HUES6 (cell line): ENCODE measurements around the gene CBX4.

Source experiments
- H3K27ac ChIP-seq: 2 replicates; pipeline ENCODE4 v1.7.0; 2013; ENCODE audit warnings: low read depth, mild to moderate bottlenecking, low read length, inconsistent platforms
- H3K27me3 ChIP-seq: 2 replicates; pipeline ENCODE4 v1.6.1; 2013; ENCODE audit warnings: low read length; ENCODE audit not compliant: control insufficient read depth, insufficient read depth
- H3K36me3 ChIP-seq: 2 replicates; pipeline ENCODE4 v1.6.1; 2013; ENCODE audit warnings: low read length; ENCODE audit not compliant: control insufficient read depth, insufficient read depth
- H3K4me1 ChIP-seq: 2 replicates; pipeline ENCODE4 v1.6.1; 2013; ENCODE audit warnings: low read length; ENCODE audit not compliant: control insufficient read depth, insufficient read depth
- H3K4me3 ChIP-seq: 2 replicates; pipeline ENCODE4 v1.5.1; 2013; ENCODE audit warnings: low read depth, low read length
- H3K9ac ChIP-seq: one replicate; pipeline ENCODE4 v1.6.1; 2013; ENCODE audit warnings: mild to moderate bottlenecking, low read length
- H3K9me3 ChIP-seq: 2 replicates; pipeline ENCODE4 v1.6.1; 2013; ENCODE audit warnings: low read depth, low read length; ENCODE audit not compliant: control insufficient read depth, insufficient read depth

The CBX4 gene

DNA sequence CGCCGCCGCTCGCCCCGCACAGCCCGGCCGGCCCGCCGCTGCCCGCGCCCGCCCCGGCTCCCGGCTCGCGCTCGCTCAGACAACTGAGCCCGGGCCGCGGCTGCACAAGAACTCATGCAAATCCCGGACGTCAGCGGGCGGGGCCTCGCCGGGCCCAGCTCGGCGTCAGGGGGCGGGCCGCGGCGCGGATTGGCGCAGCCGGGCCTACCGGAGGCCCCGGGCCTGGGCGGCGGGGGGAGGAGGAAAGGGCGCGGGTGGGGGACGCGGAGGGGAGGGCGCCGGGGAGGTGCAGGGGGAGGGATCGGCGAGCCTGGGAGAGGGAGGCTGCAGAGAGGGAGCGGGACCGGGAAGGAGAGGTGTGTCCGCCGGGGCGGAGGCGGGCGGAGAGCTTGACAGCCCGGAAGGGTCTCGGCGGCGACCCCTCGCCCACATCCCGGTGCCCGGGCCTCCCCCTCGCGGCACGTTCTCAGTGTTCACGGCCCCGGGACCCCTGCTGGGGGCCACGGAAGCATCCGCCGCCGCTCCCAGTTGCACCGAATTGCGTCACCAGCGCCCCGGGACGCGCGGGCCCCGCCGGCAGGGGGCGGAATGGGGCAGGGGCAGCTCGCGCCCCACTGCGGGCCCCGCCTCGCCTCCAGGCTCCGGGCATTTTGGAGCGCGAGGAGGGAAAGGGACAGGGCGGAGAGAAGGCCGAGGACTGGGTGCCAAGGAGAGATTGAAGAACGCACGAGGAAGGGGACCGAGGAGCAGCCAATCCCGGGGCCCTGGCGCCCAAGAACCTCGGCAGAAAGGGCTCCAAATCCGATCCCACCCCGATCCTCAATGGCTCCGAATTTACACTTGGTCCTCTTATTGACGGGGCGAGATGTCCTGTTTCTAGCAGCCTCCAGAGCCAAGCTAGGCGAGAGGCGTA lies at the start of gene CBX4:
CBX4 (minus strand) TSS at position 85 of the 913 bp plus-strand sequence. CDS start 189 bp downstream, outside the sequence.
- peak within 1 kb of the TSS; percentile 78 for H3K4me3 ChIP-seq
- H3K27me3 ChIP-seq, result peaks cover 91% of the 10 kb centered on the region
- no peaks in the 10 kb centered on the region for H3K36me3 ChIP-seq
- peak within 1 kb of the TSS; percentile 25 for H3K9ac ChIP-seq
- H3K27ac ChIP-seq, result no peak within 1 kb of the TSS
- H3K4me1 ChIP-seq, result peaks cover 47% of the 10 kb centered on the region
- 0 out of 2 replicates have a peak, but pooled peaks cover 3% of the 10 kb centered on the region for H3K9me3 ChIP-seq

DNA sequence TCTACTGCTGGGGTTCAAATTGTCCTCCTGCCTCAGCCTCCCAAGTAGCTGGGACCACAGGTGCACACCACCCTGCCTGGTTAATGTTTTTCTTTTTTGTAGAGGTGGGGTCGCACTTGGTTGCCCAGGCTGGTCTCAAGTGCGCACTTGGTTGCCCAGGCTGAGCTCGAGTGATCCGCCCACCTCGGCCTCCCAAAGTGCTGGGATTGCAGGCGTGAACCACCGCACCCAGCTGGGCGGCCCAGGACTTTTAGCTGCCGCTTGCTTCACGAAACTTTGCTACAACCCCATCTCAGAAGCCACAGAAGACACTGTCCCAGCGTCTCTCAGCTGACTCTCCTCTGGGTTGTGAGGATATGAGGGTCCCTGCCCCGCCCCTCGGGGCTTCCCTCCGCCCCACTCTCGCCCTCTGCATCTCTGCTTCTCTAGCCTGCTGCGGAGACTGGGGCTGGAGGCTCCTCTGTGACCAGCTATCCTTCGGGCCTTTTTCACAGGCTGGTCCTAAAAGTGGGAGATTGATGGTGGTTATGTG lies 48.8 kb upstream of the CBX4 start:
- H3K27me3 ChIP-seq, result 0 out of 2 replicates have a peak, but pooled peaks cover 5% of the 10 kb centered on the region
- no peaks in the 10 kb centered on the region for H3K4me1 ChIP-seq
- no peak overlapping the region for H3K9ac ChIP-seq
- no peaks in the 10 kb centered on the region for H3K36me3 ChIP-seq
- no peak overlapping the region for H3K27ac ChIP-seq
- no peak overlapping the region for H3K4me3 ChIP-seq
- H3K9me3 ChIP-seq, result no peaks in the 10 kb centered on the region

DNA sequence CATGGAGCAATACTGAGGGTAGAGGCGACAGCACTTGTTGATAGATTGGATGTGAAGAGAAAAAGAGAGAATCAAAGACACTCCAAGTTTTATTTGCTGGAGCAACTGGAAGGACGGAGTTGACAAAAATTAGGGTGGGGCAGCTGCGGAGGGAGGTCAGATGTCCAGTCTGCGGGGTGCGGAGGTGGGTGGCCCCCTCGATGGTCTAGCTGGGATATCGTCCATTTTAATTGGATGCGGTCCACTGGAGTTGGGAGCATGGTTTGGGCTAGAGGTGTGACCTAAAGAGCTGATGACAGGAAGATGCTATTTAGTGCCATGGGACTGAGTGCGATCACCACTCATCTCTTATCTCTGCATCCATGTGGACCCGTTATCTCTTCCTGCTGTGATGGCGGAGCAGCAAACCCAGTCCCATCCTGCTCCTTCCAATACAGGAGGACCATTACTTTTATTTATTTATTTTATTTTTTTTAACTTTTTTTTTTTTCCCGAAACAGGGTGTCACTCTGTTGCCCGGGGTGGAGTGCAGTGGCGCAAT lies 48.3 kb upstream of the CBX4 start:
- no peaks in the 10 kb centered on the region for H3K9me3 ChIP-seq
- no peaks in the 10 kb centered on the region for H3K36me3 ChIP-seq
- no peaks in the 10 kb centered on the region for H3K4me1 ChIP-seq
- H3K4me3 ChIP-seq, result no peak overlapping the region
- no peak overlapping the region for H3K27ac ChIP-seq
- H3K27me3 ChIP-seq, result 0 out of 2 replicates have a peak, but pooled peaks cover 5% of the 10 kb centered on the region
- no peak overlapping the region for H3K9ac ChIP-seq

DNA sequence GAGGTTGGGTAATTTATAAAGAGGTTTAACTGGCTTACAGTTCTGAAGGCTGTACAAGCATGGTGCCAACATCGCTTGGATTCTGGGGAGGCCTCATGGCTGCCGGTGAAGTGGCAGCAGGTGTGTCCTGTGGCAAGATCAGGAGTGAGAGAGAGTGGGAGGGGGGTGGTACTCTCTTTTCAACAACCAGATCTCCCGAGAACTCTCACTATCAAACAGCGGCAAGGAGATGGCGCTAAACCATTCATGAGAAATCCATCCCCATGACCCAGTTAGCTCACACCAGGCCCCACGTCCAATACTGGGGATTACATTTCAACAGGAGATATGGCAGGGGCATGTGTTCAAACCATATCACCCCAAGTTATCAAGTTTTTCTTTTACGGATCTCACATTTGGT lies 44.0 kb upstream of the CBX4 start:
- Histone ChIP-seq H3K27ac (no peak overlapping the region), H3K27me3 (no peaks in the 10 kb centered on the region; the same call in 1 of the 2 replicates), H3K9me3 (no peaks in the 10 kb centered on the region), H3K4me1 (no peaks in the 10 kb centered on the region), H3K36me3 (no peaks in the 10 kb centered on the region), H3K9ac (no peak overlapping the region), H3K4me3 (no peak overlapping the region)

DNA sequence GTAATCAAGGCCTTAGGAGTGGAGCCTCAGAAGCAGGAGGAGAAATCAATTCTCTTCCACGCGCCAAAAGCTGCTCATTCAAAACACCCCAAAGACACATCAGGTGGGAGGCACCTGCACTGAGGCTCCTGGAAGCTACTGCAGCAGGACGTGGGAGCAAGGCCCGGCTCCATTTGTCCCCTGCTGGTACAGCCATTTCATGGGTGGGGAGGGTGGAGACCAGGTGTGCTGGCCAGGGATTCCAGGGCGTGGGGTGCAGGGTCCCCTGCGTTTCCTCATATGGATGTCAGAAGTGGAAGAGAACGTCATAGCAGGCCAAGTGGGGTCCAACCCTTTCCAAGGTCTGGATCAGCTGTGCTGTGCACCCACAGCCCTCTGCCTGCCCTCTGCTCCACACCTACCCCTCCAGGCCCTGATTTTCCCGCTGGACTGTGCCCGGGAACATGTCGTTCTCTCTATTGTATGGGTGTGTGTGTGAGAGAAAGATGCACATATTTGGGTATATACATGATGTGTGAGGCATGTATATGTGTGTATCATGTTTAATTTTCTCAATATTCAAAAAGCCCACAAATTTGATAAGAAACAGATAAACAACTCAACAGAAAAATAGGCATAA lies 39.2 kb upstream of the CBX4 start:
- Histone ChIP-seq H3K4me3 (no peak overlapping the region), H3K36me3 (no peaks in the 10 kb centered on the region), H3K9ac (no peak overlapping the region), H3K27me3 (no peaks in the 10 kb centered on the region; the same call in 1 of the 2 replicates), H3K4me1 (no peaks in the 10 kb centered on the region), H3K9me3 (no peaks in the 10 kb centered on the region), H3K27ac (no peak overlapping the region)

DNA sequence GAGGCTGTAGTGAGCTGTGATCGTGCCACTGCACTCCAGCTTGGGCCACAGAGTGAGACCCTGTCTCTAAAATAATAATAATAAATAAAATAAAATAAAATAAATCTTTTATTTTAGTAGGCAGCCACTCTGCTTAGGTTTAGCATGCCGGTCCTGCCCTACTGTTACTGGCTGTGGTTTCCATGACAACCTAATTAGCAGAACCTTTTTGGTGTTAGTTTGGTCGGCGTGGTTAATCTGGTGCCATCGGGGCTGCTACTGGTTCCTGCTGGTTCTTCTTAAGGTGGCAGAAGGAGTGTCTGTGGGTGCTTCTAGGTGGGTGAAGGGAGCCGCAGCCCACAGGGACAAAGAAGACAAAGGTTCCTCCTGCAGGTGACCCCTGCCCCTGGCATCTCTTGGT lies 37.8 kb upstream of the CBX4 start:
- Histone ChIP-seq H3K9me3 (no peaks in the 10 kb centered on the region), H3K9ac (no peak overlapping the region), H3K4me3 (no peak overlapping the region), H3K4me1 (no peaks in the 10 kb centered on the region), H3K36me3 (no peaks in the 10 kb centered on the region), H3K27ac (no peak overlapping the region), H3K27me3 (peaks cover 4% of the 10 kb centered on the region; the same call in 1 of the 2 replicates)

DNA sequence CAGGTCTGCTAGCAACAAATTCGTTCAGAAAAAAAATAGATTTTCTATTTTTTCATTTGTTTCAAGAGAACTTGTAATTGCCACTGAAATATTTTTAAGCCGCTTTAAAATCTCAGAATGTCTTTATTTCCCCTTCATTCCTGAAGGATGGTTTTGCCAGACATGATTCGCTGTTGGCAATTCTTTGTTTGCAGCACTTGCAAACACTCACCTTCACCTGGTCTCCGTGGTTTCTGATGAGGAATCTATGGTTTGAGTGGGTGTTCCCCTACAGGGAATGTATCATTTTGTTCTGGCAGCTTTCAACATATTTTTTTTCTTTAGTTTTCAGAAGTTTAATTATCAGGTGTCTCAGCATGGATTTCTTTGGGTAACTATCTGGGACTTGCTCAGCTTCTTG lies 36.3 kb upstream of the CBX4 start:
- Histone ChIP-seq H3K4me1 (no peaks in the 10 kb centered on the region), H3K9ac (no peak overlapping the region), H3K4me3 (no peak overlapping the region), H3K27me3 (peaks cover 4% of the 10 kb centered on the region; the same call in 1 of the 2 replicates), H3K27ac (no peak overlapping the region), H3K36me3 (no peaks in the 10 kb centered on the region), H3K9me3 (no peaks in the 10 kb centered on the region)

DNA sequence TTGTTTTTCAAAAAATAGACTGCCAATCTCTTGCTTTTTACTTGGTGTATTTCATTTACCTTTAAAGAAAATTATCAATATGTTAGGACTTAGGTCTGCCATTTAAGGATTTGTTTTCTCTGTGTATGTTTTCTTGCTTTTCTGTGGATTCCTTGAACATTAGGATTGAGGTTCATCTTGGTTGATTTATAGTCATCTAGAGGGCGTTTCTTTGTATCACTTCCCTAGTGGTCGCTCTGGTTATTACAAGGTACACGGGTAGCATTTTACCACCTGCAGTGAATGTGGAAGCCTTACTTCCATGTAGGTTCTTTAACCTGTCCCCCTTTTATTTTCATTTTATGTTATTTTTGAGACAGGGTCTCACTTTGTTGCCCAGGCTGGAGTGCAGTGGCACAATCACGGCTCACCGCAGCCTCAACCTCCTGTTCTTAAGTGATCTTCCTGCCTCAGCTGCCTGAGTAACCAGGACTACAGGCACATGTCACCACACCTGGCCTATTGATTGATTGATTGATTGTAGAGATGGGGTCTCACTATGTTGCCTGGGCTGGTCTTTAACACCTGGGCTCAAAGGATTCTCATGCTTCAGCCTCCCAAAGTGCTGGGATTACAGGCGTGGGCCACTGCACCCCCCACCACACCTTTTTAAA lies 35.2 kb upstream of the CBX4 start:
- H3K4me1 ChIP-seq, result peaks cover 6% of the 10 kb centered on the region
- no peak overlapping the region for H3K9ac ChIP-seq
- H3K27ac ChIP-seq, result no peak overlapping the region
- no peaks in the 10 kb centered on the region for H3K36me3 ChIP-seq
- no peak overlapping the region for H3K4me3 ChIP-seq
- no peaks in the 10 kb centered on the region for H3K9me3 ChIP-seq
- peaks cover 4% of the 10 kb centered on the region; the same call in 1 of the 2 replicates for H3K27me3 ChIP-seq

DNA sequence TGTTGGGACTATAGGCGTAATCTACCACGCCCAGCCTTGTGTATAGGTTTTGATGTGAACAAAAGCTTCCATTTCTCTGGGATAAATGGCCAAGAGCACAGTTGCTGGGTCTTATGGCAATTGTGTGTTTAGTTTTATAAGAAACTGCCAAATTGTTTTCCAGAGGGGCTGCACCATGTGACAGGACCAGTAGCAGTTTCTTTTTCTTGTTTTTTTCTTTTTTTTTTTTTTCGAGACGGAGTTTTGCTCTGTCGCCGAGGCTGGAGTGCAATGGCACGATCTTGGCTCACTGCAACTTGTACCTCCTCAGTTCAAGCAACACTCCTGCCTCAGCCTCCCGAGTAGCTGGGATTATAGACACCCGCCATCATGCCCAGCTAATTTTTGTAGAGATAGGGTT lies 34.3 kb upstream of the CBX4 start:
- H3K9ac ChIP-seq, result no peak overlapping the region
- H3K36me3 ChIP-seq, result no peaks in the 10 kb centered on the region
- no peaks in the 10 kb centered on the region for H3K9me3 ChIP-seq
- no peak overlapping the region for H3K4me3 ChIP-seq
- peaks cover 14% of the 10 kb centered on the region for H3K4me1 ChIP-seq
- H3K27ac ChIP-seq, result no peak overlapping the region
- peaks cover 4% of the 10 kb centered on the region; the same call in 1 of the 2 replicates for H3K27me3 ChIP-seq

DNA sequence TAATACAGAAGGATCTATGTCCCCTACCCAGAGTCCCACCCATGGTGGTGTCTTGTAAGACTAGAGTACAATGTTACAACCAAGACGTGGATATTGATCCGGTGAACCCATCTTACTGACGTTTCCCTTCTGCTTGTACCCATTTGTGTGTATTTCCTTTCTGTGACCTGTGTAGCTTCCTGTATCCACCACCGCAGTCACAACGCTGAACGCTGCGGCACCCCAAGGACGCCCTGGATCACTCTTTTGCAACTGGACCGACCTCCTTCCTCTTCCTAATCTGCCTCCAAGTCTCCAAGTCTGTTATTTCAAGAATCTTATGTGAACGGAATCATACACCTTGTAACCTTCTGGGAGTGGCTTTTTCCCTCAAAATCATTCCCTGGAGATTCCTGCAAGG lies 33.5 kb upstream of the CBX4 start:
- no peaks in the 10 kb centered on the region for H3K9me3 ChIP-seq
- H3K27me3 ChIP-seq, result peaks cover 4% of the 10 kb centered on the region; the same call in 1 of the 2 replicates
- no peaks in the 10 kb centered on the region for H3K36me3 ChIP-seq
- no peak overlapping the region for H3K27ac ChIP-seq
- H3K9ac ChIP-seq, result no peak overlapping the region
- peaks cover 14% of the 10 kb centered on the region for H3K4me1 ChIP-seq
- H3K4me3 ChIP-seq, result no peak overlapping the region
